SU-DHL-6 (cell line): Measurements from ENCODE around the gene ACKR4.

Source experiments
- EZH2phosphoT487 ChIP-seq: fragments of 200-600 bp; sonication (generic), shearing (Covaris generic); conservative IDR thresholded peaks from 2 replicates; pipeline ENCODE4 v1.6.1; 2018; ENCODE audit warnings: mild to moderate bottlenecking, antibody characterized with exemption, low read length, moderate library complexity, mixed read lengths
- TF ChIP-seq, protein P1 (sequence below): fragments of 200-600 bp; sonication (generic); IDR thresholded peaks from one replicate; pipeline ENCODE4 v1.5.1; 2017; ENCODE audit warnings: antibody characterized with exemption, mild to moderate bottlenecking, low read length, moderate library complexity; ENCODE audit not compliant: insufficient read depth, poor library complexity, severe bottlenecking

DNA sequence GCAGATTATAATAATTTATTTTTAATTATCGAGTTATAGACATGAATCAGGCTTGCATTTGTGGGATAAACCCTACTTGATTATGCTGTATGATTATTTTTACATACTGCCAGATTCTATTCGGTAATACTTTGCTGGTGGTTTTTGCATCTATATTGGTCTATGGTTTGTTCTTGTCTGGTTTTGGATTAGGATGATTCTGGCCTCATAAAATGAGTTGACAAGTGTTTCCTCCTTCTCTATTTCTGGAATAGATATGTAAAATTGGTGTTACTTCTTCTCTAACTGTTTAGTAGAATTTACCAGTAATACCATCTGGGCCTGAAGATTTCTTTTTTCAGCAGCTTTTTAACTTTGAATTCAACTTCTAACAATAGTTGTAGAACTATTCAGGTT lies 33.0 kb upstream of the ACKR4 start:
- TF ChIP-seq, protein P1, sequence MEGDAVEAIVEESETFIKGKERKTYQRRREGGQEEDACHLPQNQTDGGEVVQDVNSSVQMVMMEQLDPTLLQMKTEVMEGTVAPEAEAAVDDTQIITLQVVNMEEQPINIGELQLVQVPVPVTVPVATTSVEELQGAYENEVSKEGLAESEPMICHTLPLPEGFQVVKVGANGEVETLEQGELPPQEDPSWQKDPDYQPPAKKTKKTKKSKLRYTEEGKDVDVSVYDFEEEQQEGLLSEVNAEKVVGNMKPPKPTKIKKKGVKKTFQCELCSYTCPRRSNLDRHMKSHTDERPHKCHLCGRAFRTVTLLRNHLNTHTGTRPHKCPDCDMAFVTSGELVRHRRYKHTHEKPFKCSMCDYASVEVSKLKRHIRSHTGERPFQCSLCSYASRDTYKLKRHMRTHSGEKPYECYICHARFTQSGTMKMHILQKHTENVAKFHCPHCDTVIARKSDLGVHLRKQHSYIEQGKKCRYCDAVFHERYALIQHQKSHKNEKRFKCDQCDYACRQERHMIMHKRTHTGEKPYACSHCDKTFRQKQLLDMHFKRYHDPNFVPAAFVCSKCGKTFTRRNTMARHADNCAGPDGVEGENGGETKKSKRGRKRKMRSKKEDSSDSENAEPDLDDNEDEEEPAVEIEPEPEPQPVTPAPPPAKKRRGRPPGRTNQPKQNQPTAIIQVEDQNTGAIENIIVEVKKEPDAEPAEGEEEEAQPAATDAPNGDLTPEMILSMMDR, result no peak
- TF ChIP-seq EZH2phosphoT487, result no peak
